Measurements from ENCODE around the gene TCEAL4.

- no peak for TF ChIP-seq GATA2 (IDR thresholded peaks at IDR 0.05; ENCODE audit: low read depth, low read length)
- TF ChIP-seq GATA3 (IDR thresholded peaks at IDR 0.05; ENCODE audit: low read depth, low read length) = no peak
Observed at GRCh38 chrX:103573202-103573601, 12.1 kb upstream of the TCEAL4 start.

Data from SH-SY5Y (cell line).